WTC11 (cell line): ENCODE data around the gene COBLL1. TPM values are rescaled to one million over a fixed set of nuclear protein-coding genes. Genes with fewer than 3 reads are reported as not detected.

ENCODE experiments used
- ATAC-seq: fragments of 200-7000 bp; cut with Tn5 transposase; 2 replicates; pipeline ENCODE4 v1.10.0; 2021; ENCODE audit warnings: mild to moderate bottlenecking, moderate library complexity
- CTCF ChIA-PET: fragments of 300-600 bp; sonication (Branson Sonifier 250); formaldehyde crosslinking; loops from one replicate; lab custom pipeline; 2021; ENCODE audit warnings: antibody characterized with exemption; lab: Charles Lee
- POLR2A ChIA-PET: fragments of 350-600 bp; sonication (Branson Sonifier 250); formaldehyde crosslinking; loops from one replicate; lab custom pipeline; 2021; ENCODE audit warnings: antibody characterized with exemption; lab: Charles Lee
- DNase-seq: peaks from one replicate; pipeline ENCODE4 v3.0.0; 2021; ENCODE audit warnings: low spot score
- H3K27ac Mint-ChIP-seq: 2 replicates; pipeline ENCODE4 v1.8.0; 2021; ENCODE audit warnings: mixed read lengths
- H3K27me3 Mint-ChIP-seq: 2 replicates; pipeline ENCODE4 v1.8.0; 2021; ENCODE audit warnings: low read depth, mild to moderate bottlenecking, moderate library complexity, mixed read lengths
- H3K36me3 Mint-ChIP-seq: 2 replicates; pipeline ENCODE4 v1.8.0; 2021; ENCODE audit warnings: mixed read lengths
- H3K4me1 Mint-ChIP-seq: 2 replicates; pipeline ENCODE4 v1.8.0; 2022; ENCODE audit warnings: mixed read lengths
- H3K4me3 Mint-ChIP-seq: 2 replicates; pipeline ENCODE4 v1.8.0; 2021; ENCODE audit warnings: mild to moderate bottlenecking, moderate library complexity, mixed read lengths
- H3K9me3 Mint-ChIP-seq: 2 replicates; pipeline ENCODE4 v1.8.0; 2021; ENCODE audit warnings: mixed read lengths
- E2F4 ChIP-seq: sonication (generic); formaldehyde crosslinking; IDR thresholded peaks from 2 replicates; pipeline ENCODE4 v1.8.1; 2022; ENCODE audit warnings: low read depth, mild to moderate bottlenecking, moderate library complexity, missing genetic modification reagents, borderline replicate concordance
- FOXK1 ChIP-seq: sonication (generic); formaldehyde crosslinking; IDR thresholded peaks from 2 replicates; pipeline ENCODE4 v1.8.0; 2022; ENCODE audit warnings: mild to moderate bottlenecking, moderate library complexity, missing genetic modification reagents
- GABPB1 ChIP-seq: sonication (generic); formaldehyde crosslinking; IDR thresholded peaks from 2 replicates; pipeline ENCODE4 v1.8.1; 2023; ENCODE audit warnings: mild to moderate bottlenecking, missing genetic modification reagents
- IRF2 ChIP-seq: sonication (generic); formaldehyde crosslinking; IDR thresholded peaks from 2 replicates; pipeline ENCODE4 v1.8.0; 2022; ENCODE audit warnings: low read depth, missing genetic modification reagents, borderline replicate concordance
- NFE2L1 ChIP-seq: sonication (generic); formaldehyde crosslinking; IDR thresholded peaks from 2 replicates; pipeline ENCODE4 v1.8.1; 2023; ENCODE audit warnings: missing genetic modification reagents
- NR1H2 ChIP-seq: sonication (generic); formaldehyde crosslinking; IDR thresholded peaks from 2 replicates; pipeline ENCODE4 v1.9.0; 2021; ENCODE audit warnings: mild to moderate bottlenecking, moderate library complexity, missing genetic modification reagents
- OVOL2 ChIP-seq: fragments of 250-450 bp; sonication (Bioruptor Pico); IDR thresholded peaks from 2 replicates; pipeline ENCODE4 v1.9.0; 2021; ENCODE audit warnings: mild to moderate bottlenecking, borderline replicate concordance
- PRDM15 ChIP-seq: sonication (generic); formaldehyde crosslinking; IDR thresholded peaks from 2 replicates; pipeline ENCODE4 v1.8.0; 2022; ENCODE audit warnings: missing genetic modification reagents
- SMAD4 ChIP-seq: sonication (generic); formaldehyde crosslinking; IDR thresholded peaks from 2 replicates; pipeline ENCODE4 v1.8.0; 2022; ENCODE audit warnings: mild to moderate bottlenecking, missing genetic modification reagents
- SP1 ChIP-seq: sonication (generic); formaldehyde crosslinking; conservative IDR thresholded peaks from 2 replicates; pipeline ENCODE4 v1.8.1; 2022; ENCODE audit warnings: missing genetic modification reagents
- TP53 ChIP-seq: sonication (generic); formaldehyde crosslinking; IDR thresholded peaks from 2 replicates; pipeline ENCODE4 v1.8.1; 2023; ENCODE audit warnings: mild to moderate bottlenecking, missing genetic modification reagents
- ZNF263 ChIP-seq: sonication (generic); formaldehyde crosslinking; IDR thresholded peaks from 2 replicates; pipeline ENCODE4 v1.8.1; 2022; ENCODE audit warnings: low read depth, mild to moderate bottlenecking, moderate library complexity, missing genetic modification reagents
- ZNF425 ChIP-seq: fragments of 250-450 bp; sonication (Bioruptor Pico); conservative IDR thresholded peaks from 2 replicates; pipeline ENCODE4 v1.9.0; 2021; ENCODE audit warnings: mild to moderate bottlenecking
- ZNF671 ChIP-seq: fragments of 250-450 bp; sonication (Bioruptor Pico); IDR thresholded peaks from 2 replicates; pipeline ENCODE4 v1.8.0; 2021; ENCODE audit warnings: mild to moderate bottlenecking
- total RNA-seq: library from RNA; stranded (reverse); gene quantifications from 3 replicates; pipeline ENCODE4 v1.2.3, GENCODE V29; 2021
- TF ChIP-seq, protein P1 (sequence below): sonication (generic); formaldehyde crosslinking; IDR thresholded peaks from 2 replicates; pipeline ENCODE4 v1.8.1; 2023; ENCODE audit warnings: mild to moderate bottlenecking, moderate library complexity, missing genetic modification reagents
- TF ChIP-seq, protein P2 (sequence below): sonication (generic); formaldehyde crosslinking; IDR thresholded peaks from 2 replicates; pipeline ENCODE4 v1.8.1; 2023; ENCODE audit warnings: mild to moderate bottlenecking, missing genetic modification reagents, borderline replicate concordance
- TF ChIP-seq, protein P3 (sequence below): sonication (generic); formaldehyde crosslinking; IDR thresholded peaks from 2 replicates; pipeline ENCODE4 v1.8.1; 2023; ENCODE audit warnings: mild to moderate bottlenecking, missing genetic modification reagents
- TF ChIP-seq, protein P4 (sequence below): sonication (generic); formaldehyde crosslinking; IDR thresholded peaks from 2 replicates; pipeline ENCODE4 v1.8.1; 2023; ENCODE audit warnings: mild to moderate bottlenecking, missing genetic modification reagents, moderate library complexity

COBLL1 gene
- total RNA-seq, 1 experiment from 2014 or later = 5.8 TPM

GRCh38 chr2:164887434-164888144 is 46.0 kb upstream of the COBLL1 start:
- Mint-ChIP-seq H3K27ac (no peak overlapping the region), H3K4me3 (no peak overlapping the region), H3K36me3 (no peaks in the 10 kb centered on the region), H3K27me3 (no peaks in the 10 kb centered on the region), H3K9me3 (no peaks in the 10 kb centered on the region), H3K4me1 (no peaks in the 10 kb centered on the region)
- no peak for ATAC-seq
- no peak for DNase-seq
- CTCF ChIA-PET = no interaction called here
- peak; percentile 91 for TF ChIP-seq GABPB1 (CRISPR knock-in tag)
- TF ChIP-seq SMAD4 (CRISPR knock-in tag) = no peak
- POLR2A ChIA-PET = no interaction called here

DNA sequence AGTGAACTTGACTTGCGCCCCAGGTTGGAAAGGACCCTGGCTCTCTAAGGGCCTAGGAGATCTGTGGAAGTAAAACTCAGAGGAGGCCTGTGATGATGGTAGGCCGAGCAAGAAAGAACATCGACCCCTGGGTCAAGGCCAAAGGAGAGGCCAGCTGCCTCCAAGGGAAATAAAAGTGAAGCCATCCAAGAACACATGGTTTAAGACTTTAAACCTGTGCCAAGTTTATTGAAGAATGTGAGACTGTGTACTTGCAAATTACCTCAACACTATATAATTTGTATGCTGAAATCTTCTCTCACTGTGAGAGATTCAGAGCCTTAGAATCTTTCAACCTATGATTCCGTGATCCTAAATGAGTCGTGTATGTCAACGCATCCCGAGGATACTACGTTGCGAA is 40.7 kb upstream of the COBLL1 start:
- ATAC-seq = no peak
- H3K4me3 Mint-ChIP-seq = no peak overlapping the region
- CTCF ChIA-PET = interaction anchor here (0.5 kb wide), 1 partner anchor 10 kb away, joined by 3 read pairs; no protein-coding TSS in a partner anchor
- H3K27me3 Mint-ChIP-seq = no peaks in the 10 kb centered on the region
- POLR2A ChIA-PET = no interaction called here
- H3K36me3 Mint-ChIP-seq = no peaks in the 10 kb centered on the region
- H3K4me1 Mint-ChIP-seq = peaks cover 7% of the 10 kb centered on the region
- H3K9me3 Mint-ChIP-seq = no peaks in the 10 kb centered on the region
- no peak for DNase-seq
- H3K27ac Mint-ChIP-seq = no peak overlapping the region
- TF ChIP-seq, protein P1, sequence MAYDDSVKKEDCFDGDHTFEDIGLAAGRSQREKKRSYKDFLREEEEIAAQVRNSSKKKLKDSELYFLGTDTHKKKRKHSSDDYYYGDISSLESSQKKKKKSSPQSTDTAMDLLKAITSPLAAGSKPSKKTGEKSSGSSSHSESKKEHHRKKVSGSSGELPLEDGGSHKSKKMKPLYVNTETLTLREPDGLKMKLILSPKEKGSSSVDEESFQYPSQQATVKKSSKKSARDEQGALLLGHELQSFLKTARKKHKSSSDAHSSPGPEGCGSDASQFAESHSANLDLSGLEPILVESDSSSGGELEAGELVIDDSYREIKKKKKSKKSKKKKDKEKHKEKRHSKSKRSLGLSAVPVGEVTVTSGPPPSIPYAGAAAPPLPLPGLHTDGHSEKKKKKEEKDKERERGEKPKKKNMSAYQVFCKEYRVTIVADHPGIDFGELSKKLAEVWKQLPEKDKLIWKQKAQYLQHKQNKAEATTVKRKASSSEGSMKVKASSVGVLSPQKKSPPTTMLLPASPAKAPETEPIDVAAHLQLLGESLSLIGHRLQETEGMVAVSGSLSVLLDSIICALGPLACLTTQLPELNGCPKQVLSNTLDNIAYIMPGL (CRISPR knock-in tag) = no peak
- TF ChIP-seq NFE2L1 (CRISPR knock-in tag) = no peak
- TF ChIP-seq, protein P2, sequence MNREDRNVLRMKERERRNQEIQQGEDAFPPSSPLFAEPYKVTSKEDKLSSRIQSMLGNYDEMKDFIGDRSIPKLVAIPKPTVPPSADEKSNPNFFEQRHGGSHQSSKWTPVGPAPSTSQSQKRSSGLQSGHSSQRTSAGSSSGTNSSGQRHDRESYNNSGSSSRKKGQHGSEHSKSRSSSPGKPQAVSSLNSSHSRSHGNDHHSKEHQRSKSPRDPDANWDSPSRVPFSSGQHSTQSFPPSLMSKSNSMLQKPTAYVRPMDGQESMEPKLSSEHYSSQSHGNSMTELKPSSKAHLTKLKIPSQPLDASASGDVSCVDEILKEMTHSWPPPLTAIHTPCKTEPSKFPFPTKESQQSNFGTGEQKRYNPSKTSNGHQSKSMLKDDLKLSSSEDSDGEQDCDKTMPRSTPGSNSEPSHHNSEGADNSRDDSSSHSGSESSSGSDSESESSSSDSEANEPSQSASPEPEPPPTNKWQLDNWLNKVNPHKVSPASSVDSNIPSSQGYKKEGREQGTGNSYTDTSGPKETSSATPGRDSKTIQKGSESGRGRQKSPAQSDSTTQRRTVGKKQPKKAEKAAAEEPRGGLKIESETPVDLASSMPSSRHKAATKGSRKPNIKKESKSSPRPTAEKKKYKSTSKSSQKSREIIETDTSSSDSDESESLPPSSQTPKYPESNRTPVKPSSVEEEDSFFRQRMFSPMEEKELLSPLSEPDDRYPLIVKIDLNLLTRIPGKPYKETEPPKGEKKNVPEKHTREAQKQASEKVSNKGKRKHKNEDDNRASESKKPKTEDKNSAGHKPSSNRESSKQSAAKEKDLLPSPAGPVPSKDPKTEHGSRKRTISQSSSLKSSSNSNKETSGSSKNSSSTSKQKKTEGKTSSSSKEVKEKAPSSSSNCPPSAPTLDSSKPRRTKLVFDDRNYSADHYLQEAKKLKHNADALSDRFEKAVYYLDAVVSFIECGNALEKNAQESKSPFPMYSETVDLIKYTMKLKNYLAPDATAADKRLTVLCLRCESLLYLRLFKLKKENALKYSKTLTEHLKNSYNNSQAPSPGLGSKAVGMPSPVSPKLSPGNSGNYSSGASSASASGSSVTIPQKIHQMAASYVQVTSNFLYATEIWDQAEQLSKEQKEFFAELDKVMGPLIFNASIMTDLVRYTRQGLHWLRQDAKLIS (CRISPR knock-in tag) = no peak
- TF ChIP-seq ZNF671 (CRISPR knock-in tag) = no peak
- TF ChIP-seq E2F4 (CRISPR knock-in tag) = no peak
- TF ChIP-seq FOXK1 (CRISPR knock-in tag) = no peak
- no peak for TF ChIP-seq ZNF263 (CRISPR knock-in tag)
- TF ChIP-seq OVOL2 = no peak
- TF ChIP-seq PRDM15 (CRISPR knock-in tag) = no peak
- TF ChIP-seq NR1H2 (CRISPR knock-in tag) = no peak
- TF ChIP-seq IRF2 (CRISPR knock-in tag) = no peak
- no peak for TF ChIP-seq TP53 (CRISPR knock-in tag)
- TF ChIP-seq, protein P3, sequence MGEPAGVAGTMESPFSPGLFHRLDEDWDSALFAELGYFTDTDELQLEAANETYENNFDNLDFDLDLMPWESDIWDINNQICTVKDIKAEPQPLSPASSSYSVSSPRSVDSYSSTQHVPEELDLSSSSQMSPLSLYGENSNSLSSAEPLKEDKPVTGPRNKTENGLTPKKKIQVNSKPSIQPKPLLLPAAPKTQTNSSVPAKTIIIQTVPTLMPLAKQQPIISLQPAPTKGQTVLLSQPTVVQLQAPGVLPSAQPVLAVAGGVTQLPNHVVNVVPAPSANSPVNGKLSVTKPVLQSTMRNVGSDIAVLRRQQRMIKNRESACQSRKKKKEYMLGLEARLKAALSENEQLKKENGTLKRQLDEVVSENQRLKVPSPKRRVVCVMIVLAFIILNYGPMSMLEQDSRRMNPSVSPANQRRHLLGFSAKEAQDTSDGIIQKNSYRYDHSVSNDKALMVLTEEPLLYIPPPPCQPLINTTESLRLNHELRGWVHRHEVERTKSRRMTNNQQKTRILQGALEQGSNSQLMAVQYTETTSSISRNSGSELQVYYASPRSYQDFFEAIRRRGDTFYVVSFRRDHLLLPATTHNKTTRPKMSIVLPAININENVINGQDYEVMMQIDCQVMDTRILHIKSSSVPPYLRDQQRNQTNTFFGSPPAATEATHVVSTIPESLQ = no peak
- TF ChIP-seq, protein P4, sequence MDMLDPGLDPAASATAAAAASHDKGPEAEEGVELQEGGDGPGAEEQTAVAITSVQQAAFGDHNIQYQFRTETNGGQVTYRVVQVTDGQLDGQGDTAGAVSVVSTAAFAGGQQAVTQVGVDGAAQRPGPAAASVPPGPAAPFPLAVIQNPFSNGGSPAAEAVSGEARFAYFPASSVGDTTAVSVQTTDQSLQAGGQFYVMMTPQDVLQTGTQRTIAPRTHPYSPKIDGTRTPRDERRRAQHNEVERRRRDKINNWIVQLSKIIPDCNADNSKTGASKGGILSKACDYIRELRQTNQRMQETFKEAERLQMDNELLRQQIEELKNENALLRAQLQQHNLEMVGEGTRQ (CRISPR knock-in tag) = no peak
- no peak for TF ChIP-seq SP1 (CRISPR knock-in tag)
- no peak for TF ChIP-seq ZNF425
